ENCODE results near the gene GRHL3.

DNA sequence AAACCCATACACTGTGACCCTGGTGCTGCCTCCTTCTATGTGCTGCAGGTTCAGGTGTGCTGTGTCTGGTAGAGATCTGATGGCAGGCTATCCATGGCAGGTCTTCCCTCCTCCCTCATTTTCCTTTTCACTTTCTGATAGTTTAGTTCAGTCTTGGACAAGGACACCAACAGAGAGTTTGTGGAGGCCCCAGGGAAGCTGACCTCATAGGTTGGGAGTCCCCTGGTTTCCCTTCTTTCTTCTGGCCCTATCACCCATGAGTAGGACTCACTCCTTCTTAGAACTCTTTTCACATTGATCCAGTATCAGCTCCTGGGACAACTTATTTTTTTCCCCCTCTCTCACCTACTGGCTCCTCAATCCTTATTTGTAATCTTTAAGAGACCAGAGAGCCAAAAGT is 8.3 kb downstream of the GRHL3 start:
- no peak for TF ChIP-seq POLR2A (IDR thresholded peaks at IDR 0.05)
- TF ChIP-seq, protein P1, sequence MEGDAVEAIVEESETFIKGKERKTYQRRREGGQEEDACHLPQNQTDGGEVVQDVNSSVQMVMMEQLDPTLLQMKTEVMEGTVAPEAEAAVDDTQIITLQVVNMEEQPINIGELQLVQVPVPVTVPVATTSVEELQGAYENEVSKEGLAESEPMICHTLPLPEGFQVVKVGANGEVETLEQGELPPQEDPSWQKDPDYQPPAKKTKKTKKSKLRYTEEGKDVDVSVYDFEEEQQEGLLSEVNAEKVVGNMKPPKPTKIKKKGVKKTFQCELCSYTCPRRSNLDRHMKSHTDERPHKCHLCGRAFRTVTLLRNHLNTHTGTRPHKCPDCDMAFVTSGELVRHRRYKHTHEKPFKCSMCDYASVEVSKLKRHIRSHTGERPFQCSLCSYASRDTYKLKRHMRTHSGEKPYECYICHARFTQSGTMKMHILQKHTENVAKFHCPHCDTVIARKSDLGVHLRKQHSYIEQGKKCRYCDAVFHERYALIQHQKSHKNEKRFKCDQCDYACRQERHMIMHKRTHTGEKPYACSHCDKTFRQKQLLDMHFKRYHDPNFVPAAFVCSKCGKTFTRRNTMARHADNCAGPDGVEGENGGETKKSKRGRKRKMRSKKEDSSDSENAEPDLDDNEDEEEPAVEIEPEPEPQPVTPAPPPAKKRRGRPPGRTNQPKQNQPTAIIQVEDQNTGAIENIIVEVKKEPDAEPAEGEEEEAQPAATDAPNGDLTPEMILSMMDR (IDR thresholded peaks at IDR 0.05): no peak
- TF ChIP-seq POLR2AphosphoS5 (IDR thresholded peaks at IDR 0.05): no peak
- no peak for TF ChIP-seq EP300 (IDR thresholded peaks at IDR 0.05; ENCODE audit: low read depth)

All from transverse colon (tissue), 4 donors.